OCI-LY1 (cell line): Measurements from ENCODE around the gene SLU7.
A peak's percentile ranks its signal among the peaks of the same experiment; 100 is the strongest.

ENCODE experiments used
- EZH2 ChIP-seq: fragments of 200-600 bp; sonication (generic), shearing (Covaris generic); IDR thresholded peaks from 2 replicates; pipeline ENCODE4 v1.8.0; 2017; ENCODE audit warnings: borderline replicate concordance, mixed run types, mild to moderate bottlenecking, antibody characterized with exemption, low read length, moderate library complexity, mixed read lengths
- TF ChIP-seq, protein P1 (sequence below): fragments of 200-600 bp; sonication (generic), shearing (Covaris generic); IDR thresholded peaks from 2 replicates; pipeline ENCODE4 v1.5.1; 2017; ENCODE audit warnings: mild to moderate bottlenecking, antibody characterized with exemption, low read length, moderate library complexity, mixed read lengths

DNA sequence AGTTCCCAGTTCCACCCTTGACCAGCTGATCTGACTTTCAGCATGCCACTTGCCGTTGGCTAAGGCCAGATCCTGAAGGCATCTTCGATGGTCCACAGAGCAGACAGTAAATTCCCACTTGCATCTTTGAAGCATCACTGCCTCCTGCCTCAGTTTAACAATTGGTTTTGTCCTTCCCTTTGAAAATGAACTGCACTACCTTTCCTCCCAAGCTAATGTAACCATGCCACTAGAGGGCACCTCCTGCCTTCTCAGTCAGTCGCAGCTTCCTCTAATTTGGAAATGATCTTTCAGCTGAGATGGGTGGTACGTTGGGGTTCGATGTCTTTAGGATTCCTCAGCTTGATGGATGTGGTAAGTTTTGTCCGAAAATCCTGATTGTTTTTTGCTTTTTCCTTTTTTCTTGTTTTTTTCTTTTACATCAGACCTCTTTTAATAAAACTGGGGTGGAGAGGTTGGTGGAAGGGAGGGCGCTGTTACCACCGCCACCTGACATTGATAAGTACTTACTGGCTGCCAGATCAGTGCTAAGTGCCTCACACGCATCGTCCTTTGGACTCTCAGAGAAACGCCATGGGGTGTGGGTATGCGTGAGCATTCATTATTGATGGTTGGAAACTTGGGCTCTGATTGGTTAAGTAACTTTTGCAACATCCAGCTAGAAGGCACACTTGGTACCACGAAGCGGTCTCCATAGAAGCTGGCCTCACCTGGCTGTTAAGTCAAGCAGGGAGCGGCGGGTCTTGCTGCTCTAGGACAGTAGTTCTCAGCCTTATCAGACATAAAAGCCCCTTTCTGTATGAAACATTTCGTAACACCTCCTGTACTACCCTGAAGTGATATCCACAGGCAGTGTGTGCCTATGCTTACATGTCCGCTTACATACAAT, 19.7 kb upstream of the SLU7 start:
- no peak for TF ChIP-seq EZH2
- TF ChIP-seq, protein P1, sequence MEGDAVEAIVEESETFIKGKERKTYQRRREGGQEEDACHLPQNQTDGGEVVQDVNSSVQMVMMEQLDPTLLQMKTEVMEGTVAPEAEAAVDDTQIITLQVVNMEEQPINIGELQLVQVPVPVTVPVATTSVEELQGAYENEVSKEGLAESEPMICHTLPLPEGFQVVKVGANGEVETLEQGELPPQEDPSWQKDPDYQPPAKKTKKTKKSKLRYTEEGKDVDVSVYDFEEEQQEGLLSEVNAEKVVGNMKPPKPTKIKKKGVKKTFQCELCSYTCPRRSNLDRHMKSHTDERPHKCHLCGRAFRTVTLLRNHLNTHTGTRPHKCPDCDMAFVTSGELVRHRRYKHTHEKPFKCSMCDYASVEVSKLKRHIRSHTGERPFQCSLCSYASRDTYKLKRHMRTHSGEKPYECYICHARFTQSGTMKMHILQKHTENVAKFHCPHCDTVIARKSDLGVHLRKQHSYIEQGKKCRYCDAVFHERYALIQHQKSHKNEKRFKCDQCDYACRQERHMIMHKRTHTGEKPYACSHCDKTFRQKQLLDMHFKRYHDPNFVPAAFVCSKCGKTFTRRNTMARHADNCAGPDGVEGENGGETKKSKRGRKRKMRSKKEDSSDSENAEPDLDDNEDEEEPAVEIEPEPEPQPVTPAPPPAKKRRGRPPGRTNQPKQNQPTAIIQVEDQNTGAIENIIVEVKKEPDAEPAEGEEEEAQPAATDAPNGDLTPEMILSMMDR = peak; percentile 96
